Naive thymus-derived CD4-positive, alpha-beta T cell (primary cell): ENCODE data around the gene ANGPT4. TPM values are rescaled to one million over a fixed set of nuclear protein-coding genes. Genes with fewer than 3 reads are reported as not detected.
"Not testable (repeated sequence)": the region's sequence is repeated elsewhere in the genome, so short reads cannot be mapped to it uniquely, and the experiment has no call there.

Experiments
- ATAC-seq: fragments of 150-1000 bp; cut with Tn5 transposase; 2 replicates; pipeline ENCODE4 v1.10.0; 2021; ENCODE audit warnings: mild to moderate bottlenecking, moderate library complexity
- CTCF ChIA-PET: fragments of 350-600 bp; sonication (Branson Sonifier 250); formaldehyde crosslinking; loops from one replicate; lab custom pipeline; 2021; ENCODE audit warnings: antibody characterized with exemption; lab: Charles Lee
- POLR2A ChIA-PET: fragments of 350-600 bp; sonication (Branson Sonifier 250); formaldehyde crosslinking; loops from one replicate; lab custom pipeline; 2021; ENCODE audit warnings: antibody characterized with exemption, inconsistent platforms; lab: Charles Lee
- DNase-seq, 9 donors: peaks; one replicate each; pipeline versions ENCODE4 v3.0.0 to v3.0.0-alpha.2; 2020 to 2022; ENCODE audit warnings: mixed read lengths in 1 of 9
- H3K27ac ChIP-seq: one replicate; pipeline ENCODE4 v1.7.0; 2013; ENCODE audit warnings: mild to moderate bottlenecking, low read depth, low read length, moderate library complexity
- H3K27me3 ChIP-seq, 2 donors: one replicate each; pipeline ENCODE4 v1.7.0; 2013; ENCODE audit warnings: low read length in 2 of 2, mild to moderate bottlenecking in 2 of 2, moderate library complexity in 2 of 2; ENCODE audit not compliant: control insufficient read depth in 2 of 2, insufficient read depth in 2 of 2
- H3K36me3 ChIP-seq, 3 experiments: 1 replicate in 2 of 3; 2 replicates in 1 of 3; pipeline ENCODE4 v1.7.0; 2013; ENCODE audit warnings: low read length in 3 of 3, mild to moderate bottlenecking in 3 of 3, moderate library complexity in 1 of 3; ENCODE audit not compliant: insufficient read depth in 3 of 3, control insufficient read depth in 2 of 3
- H3K4me1 ChIP-seq, 2 donors: one replicate each; pipeline ENCODE4 v1.7.0; 2013; ENCODE audit warnings: low read length in 2 of 2, mild to moderate bottlenecking in 2 of 2, moderate library complexity in 1 of 2; ENCODE audit not compliant: control insufficient read depth in 2 of 2, insufficient read depth in 2 of 2
- H3K4me3 ChIP-seq: 2 replicates; pipeline ENCODE4 v1.7.0; 2013; ENCODE audit warnings: mild to moderate bottlenecking, low read length
- H3K9me3 ChIP-seq, 3 experiments: 1 replicate in 2 of 3; 2 replicates in 1 of 3; pipeline ENCODE4 v1.7.0; 2013; ENCODE audit warnings: low read length in 3 of 3; ENCODE audit not compliant: control insufficient read depth in 2 of 3
- H3K27ac Mint-ChIP-seq, 9 donors: one replicate each; pipeline ENCODE4 v1.8.0; 2020 to 2022; ENCODE audit warnings: mixed read lengths in 9 of 9, mild to moderate bottlenecking in 8 of 9, moderate library complexity in 5 of 9, inconsistent platforms in 2 of 9
- H3K27me3 Mint-ChIP-seq, 5 donors: one replicate each; pipeline ENCODE4 v1.8.0; 2021 to 2022; ENCODE audit warnings: mixed read lengths in 5 of 5, mild to moderate bottlenecking in 1 of 5
- H3K36me3 Mint-ChIP-seq, 5 donors: one replicate each; pipeline ENCODE4 v1.8.0; 2020 to 2022; ENCODE audit warnings: mixed read lengths in 5 of 5, mild to moderate bottlenecking in 3 of 5, inconsistent platforms in 1 of 5
- H3K4me1 Mint-ChIP-seq, 7 donors: one replicate each; pipeline ENCODE4 v1.8.0; 2020 to 2022; ENCODE audit warnings: mixed read lengths in 7 of 7, mild to moderate bottlenecking in 3 of 7, inconsistent platforms in 1 of 7
- H3K4me3 Mint-ChIP-seq, 10 donors: one replicate each; pipeline ENCODE4 v1.8.0; 2020 to 2022; ENCODE audit warnings: mild to moderate bottlenecking in 10 of 10, mixed read lengths in 10 of 10, moderate library complexity in 6 of 10, inconsistent platforms in 2 of 10
- H3K9me3 Mint-ChIP-seq, 11 donors: one replicate each; pipeline ENCODE4 v1.8.0; 2020 to 2022; ENCODE audit warnings: mixed read lengths in 11 of 11, mild to moderate bottlenecking in 4 of 11, inconsistent platforms in 1 of 11, moderate library complexity in 1 of 11
- intact Hi-C, 2 donors: fragments of 100-400 bp; cut with micrococcal nuclease; formaldehyde crosslinking; loops; one replicate each; pipeline ENCODE4 v1.15.1; 2023
- polyA plus RNA-seq, 2 donors: library from polyadenylated mRNA; unstranded; fragments of 300-500 nt; fragmentation: Illumina TruSeq; gene quantifications; one replicate each; pipeline ENCODE4 v1.2.3, GENCODE V29; 2021
- total RNA-seq, 6 experiments: library from RNA in 5 of 6; stranded (reverse) in 5 of 6; gene quantifications; 1 replicate in 5 of 6; 2 replicates in 1 of 6; pipeline ENCODE4 v1.2.3 and lab custom pipeline; 2021 to 2026

The ANGPT4 gene
- total and polyA plus RNA-seq, 7 experiments from 2014 or later = not detected

GRCh38 chr20:904039-904545 is 12.0 kb downstream of the ANGPT4 start:
- Mint-ChIP-seq H3K27me3 (peaks cover 0 to 4% (median 0%) of the 10 kb centered on the region in 5 donors), H3K9me3 (peaks cover 0 to 5% (median 0%) of the 10 kb centered on the region in 11 donors), H3K4me3 (no peak overlapping the region), H3K27ac (no peak overlapping the region), H3K4me1 (peaks cover 0 to 11% (median 0%) of the 10 kb centered on the region in 7 donors), H3K36me3 (no peaks in the 10 kb centered on the region)
- ATAC-seq (no peak), DNase-seq (no peak)
- ChIA-PET POLR2A (interaction anchor here (0.6 kb wide), 1 partner anchor 29 kb away, joined by 3 read pairs; no protein-coding TSS in a partner anchor), CTCF (no interaction called here)
- Histone ChIP-seq H3K27ac (no peak overlapping the region), H3K4me3 (no peak overlapping the region), H3K27me3 (no peaks in the 10 kb centered on the region), H3K36me3 (no peaks in the 10 kb centered on the region), H3K9me3 (no peaks in the 10 kb centered on the region), H3K4me1 (no peaks in the 10 kb centered on the region)
- intact Hi-C loops = no loop called here

GRCh38 chr20:897436-897835 is 18.7 kb downstream of the ANGPT4 start:
- H3K4me1 ChIP-seq, H3K36me3 Mint-ChIP-seq, CTCF ChIA-PET, H3K4me3 ChIP-seq, H3K27ac ChIP-seq, H3K4me1 Mint-ChIP-seq, H3K27me3 ChIP-seq, H3K9me3 ChIP-seq, intact Hi-C loops, H3K36me3 ChIP-seq, DNase-seq, ATAC-seq, H3K4me3 Mint-ChIP-seq, H3K27ac Mint-ChIP-seq, POLR2A ChIA-PET: not testable (repeated sequence)
- H3K9me3 Mint-ChIP-seq = peaks cover 0 to 13% (median 5%) of the 10 kb centered on the region in 11 donors
- peaks cover 0 to 20% (median 10%) of the 10 kb centered on the region in 5 donors for H3K27me3 Mint-ChIP-seq

GRCh38 chr20:896501-897025 is 19.6 kb downstream of the ANGPT4 start:
- H3K4me1 ChIP-seq = no peaks in the 10 kb centered on the region
- DNase-seq = no peak
- no peaks in the 10 kb centered on the region for H3K36me3 ChIP-seq
- intact Hi-C loops = no loop called here
- no peak overlapping the region for H3K27ac ChIP-seq
- Mint-ChIP-seq H3K9me3 (peaks cover 0 to 13% (median 5%) of the 10 kb centered on the region in 11 donors), H3K27me3 (peaks cover 0 to 21% (median 10%) of the 10 kb centered on the region in 5 donors), H3K4me1 (peaks cover 0 to 9% (median 0%) of the 10 kb centered on the region in 7 donors), H3K36me3 (peaks cover 0 to 9% (median 0%) of the 10 kb centered on the region in 5 donors), H3K27ac (no peak overlapping the region), H3K4me3 (no peak overlapping the region)
- POLR2A ChIA-PET = no interaction called here
- no peak for ATAC-seq
- peaks cover 0 to 4% (median 0%) of the 10 kb centered on the region in 3 experiments for H3K9me3 ChIP-seq
- H3K4me3 ChIP-seq = no peak overlapping the region
- H3K27me3 ChIP-seq = no peaks in the 10 kb centered on the region
- CTCF ChIA-PET = interaction anchor here (0.8 kb wide), 1 partner anchor 30 kb away, joined by 3 read pairs; no protein-coding TSS in a partner anchor

GRCh38 chr20:892371-892770 is 23.8 kb downstream of the ANGPT4 start:
- H3K36me3 Mint-ChIP-seq, ATAC-seq, intact Hi-C loops, H3K27ac ChIP-seq, DNase-seq, H3K9me3 Mint-ChIP-seq, H3K4me1 Mint-ChIP-seq, H3K4me3 ChIP-seq, H3K27me3 ChIP-seq, H3K4me1 ChIP-seq, H3K4me3 Mint-ChIP-seq, H3K36me3 ChIP-seq, H3K9me3 ChIP-seq: not testable (repeated sequence)
- Mint-ChIP-seq H3K27ac (peak overlapping the region in 2 of 9 donors; percentile 55 to 60), H3K27me3 (peaks cover 0 to 19% (median 8%) of the 10 kb centered on the region in 5 donors)
- POLR2A ChIA-PET = interaction anchor here (0.6 kb wide), 1 partner anchor 812 kb away, joined by 3 read pairs; no protein-coding TSS in a partner anchor
- CTCF ChIA-PET = interaction anchor here (0.7 kb wide), 1 partner anchor 82 kb away, joined by 3 read pairs; no protein-coding TSS in a partner anchor

GRCh38 chr20:891706-892080 is 24.4 kb downstream of the ANGPT4 start:
- H3K9me3 ChIP-seq = peaks cover 0 to 4% (median 0%) of the 10 kb centered on the region in 3 experiments
- H3K9me3 Mint-ChIP-seq = peaks cover 0 to 4% (median 0%) of the 10 kb centered on the region in 11 donors
- no peaks in the 10 kb centered on the region for H3K4me1 ChIP-seq
- ChIA-PET CTCF (interaction anchor here (0.7 kb wide), 2 partner anchors 64 to 81 kb away, joined by 3 read pairs; no protein-coding TSS in a partner anchor), POLR2A (no interaction called here)
- H3K27me3 ChIP-seq = no peaks in the 10 kb centered on the region
- H3K36me3 ChIP-seq = no peaks in the 10 kb centered on the region
- intact Hi-C loops = no loop called here
- H3K27ac ChIP-seq = no peak overlapping the region
- ATAC-seq (no peak), DNase-seq (no peak)
- peaks cover 0 to 5% (median 0%) of the 10 kb centered on the region in 7 donors for H3K4me1 Mint-ChIP-seq
- H3K27ac Mint-ChIP-seq = no peak overlapping the region
- peaks cover 0 to 16% (median 5%) of the 10 kb centered on the region in 5 donors for H3K27me3 Mint-ChIP-seq
- no peak overlapping the region for H3K4me3 ChIP-seq
- no peak overlapping the region for H3K4me3 Mint-ChIP-seq
- peaks cover 0 to 4% (median 0%) of the 10 kb centered on the region in 5 donors for H3K36me3 Mint-ChIP-seq

- Histone ChIP-seq H3K36me3 (no peaks in the 10 kb centered on the region), H3K4me3 (no peak overlapping the region), H3K27me3 (no peaks in the 10 kb centered on the region), H3K9me3 (peaks cover 0 to under 1% (median 0%) of the 10 kb centered on the region in 3 experiments), H3K27ac (no peak overlapping the region), H3K4me1 (no peaks in the 10 kb centered on the region)
- Mint-ChIP-seq H3K27ac (no peak overlapping the region), H3K4me3 (no peak overlapping the region), H3K36me3 (peaks cover 0 to 2% (median 0%) of the 10 kb centered on the region in 5 donors), H3K27me3 (peaks cover 0 to 16% (median 5%) of the 10 kb centered on the region in 5 donors), H3K9me3 (peaks cover 0 to 3% (median 0%) of the 10 kb centered on the region in 11 donors), H3K4me1 (peaks cover 0 to 5% (median 0%) of the 10 kb centered on the region in 7 donors)
- intact Hi-C loops = no loop called here
- POLR2A ChIA-PET = no interaction called here
- ATAC-seq (peak; percentile 47), DNase-seq (no peak)
- CTCF ChIA-PET = interaction anchor here (0.7 kb wide), 1 partner anchor 65 kb away, joined by 3 read pairs; no protein-coding TSS in a partner anchor
Observed at GRCh38 chr20:891058-891705, 25.0 kb downstream of the ANGPT4 start.
